Ascending aorta (tissue), 2 donors: Measurements from ENCODE around the gene BHLHE23. TPM values are rescaled to one million over a fixed set of nuclear protein-coding genes. Genes with fewer than 3 reads are reported as not detected.
A peak's percentile ranks its signal among the peaks of the same experiment; 100 is the strongest.

Source experiments
- DNase-seq, 2 donors: peaks; one replicate each; pipeline ENCODE4 v3.0.0-alpha.2; 2019; ENCODE audit warnings: low spot score in 2 of 2
- H3K27ac ChIP-seq, 2 donors: fragments of 200-600 bp; sonication (generic); one replicate each; pipeline ENCODE4 v1.5.1; 2016 to 2017; ENCODE audit warnings: mild to moderate bottlenecking in 1 of 2
- H3K27me3 ChIP-seq: fragments of 200-600 bp; sonication (generic); one replicate; pipeline ENCODE4 v1.5.1; 2017
- H3K36me3 ChIP-seq, 2 donors: fragments of 200-600 bp; sonication (generic); one replicate each; pipeline ENCODE4 v1.5.1; 2016
- H3K4me1 ChIP-seq, 2 donors: fragments of 200-600 bp; sonication (generic); one replicate each; pipeline ENCODE4 v1.5.1; 2016 to 2017; ENCODE audit warnings: mild to moderate bottlenecking in 1 of 2
- H3K4me3 ChIP-seq, 2 donors: fragments of 200-600 bp; sonication (generic); one replicate each; pipeline ENCODE4 v1.5.1; 2016 to 2017; ENCODE audit warnings: mild to moderate bottlenecking in 1 of 2
- H3K9me3 ChIP-seq, 2 donors: fragments of 200-600 bp; sonication (generic); one replicate each; pipeline ENCODE4 v1.5.1; 2016
- intact Hi-C: fragments of 100-400 bp; cut with DNase I; formaldehyde crosslinking; loops from one replicate; pipeline ENCODE4 v1.15.1; 2023
- total RNA-seq: library from RNA; depleted of rRNA; stranded (reverse); fragments of >200 nt; gene quantifications from one replicate; pipeline ENCODE4 v1.1.0, GENCODE V29; 2016
- TF ChIP-seq, protein P1 (sequence below), 3 experiments: fragments of 200-600 bp in 2 of 3; fragments of 450-650 bp in 1 of 3; sonication (generic) in 2 of 3; IDR thresholded peaks; one replicate each; pipeline ENCODE4 v1.5.1; 2016 to 2019; ENCODE audit warnings: antibody characterized with exemption in 3 of 3, mild to moderate bottlenecking in 1 of 3, moderate library complexity in 1 of 3

BHLHE23 gene
- total RNA-seq, 1 donor from 2014 or later, result not detected

DNA sequence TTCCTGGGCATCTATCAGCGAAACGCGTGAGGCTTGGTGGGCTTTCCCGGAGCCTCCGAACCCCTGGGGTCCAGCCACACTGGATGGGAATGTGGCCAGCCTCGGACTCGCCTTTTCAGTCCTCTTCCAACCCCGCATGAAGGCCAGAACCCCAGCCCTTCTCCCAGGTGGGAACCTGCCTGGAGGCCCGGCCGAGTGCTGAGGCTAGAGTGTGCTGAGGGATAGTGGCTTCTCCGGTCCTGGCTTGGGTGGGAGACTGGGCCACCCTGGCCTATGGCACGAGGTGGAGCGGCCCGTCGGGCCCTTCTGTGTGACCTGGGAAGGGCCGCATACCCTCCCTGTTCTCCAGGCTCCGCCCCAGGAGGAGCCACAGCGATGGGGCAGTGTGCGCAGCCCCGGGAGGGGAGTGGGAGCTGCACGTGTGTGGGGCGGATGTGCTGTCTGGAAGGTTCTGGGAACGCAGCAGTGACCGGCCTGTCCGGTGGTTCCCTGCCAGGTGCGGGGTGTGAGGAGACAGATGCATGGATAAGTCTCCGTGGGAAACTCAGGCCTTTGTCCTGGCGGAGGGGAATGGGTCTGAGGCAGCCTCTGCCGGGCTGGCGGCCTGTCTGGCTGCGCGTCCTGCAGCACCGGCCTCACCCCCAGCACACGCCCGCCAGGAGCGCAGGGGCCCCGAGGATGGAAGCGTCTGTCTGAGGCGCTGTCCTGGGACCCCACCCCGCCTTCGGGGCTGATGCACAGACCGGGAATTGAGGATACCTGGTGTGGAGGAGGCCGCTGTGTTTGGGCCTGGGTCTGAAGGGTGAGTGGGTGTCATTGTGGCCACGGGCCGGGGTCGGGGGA is 1.1 kb upstream of the BHLHE23 start:
- Histone ChIP-seq H3K36me3 (no peaks in the 10 kb centered on the region), H3K27me3 (peaks cover 45% of the 10 kb centered on the region), H3K9me3 (peaks cover 0 to 6% of the 10 kb centered on the region in 2 donors), H3K27ac (no peak overlapping the region), H3K4me1 (peaks cover 0 to 6% of the 10 kb centered on the region in 2 donors), H3K4me3 (no peak overlapping the region)
- TF ChIP-seq, protein P1, sequence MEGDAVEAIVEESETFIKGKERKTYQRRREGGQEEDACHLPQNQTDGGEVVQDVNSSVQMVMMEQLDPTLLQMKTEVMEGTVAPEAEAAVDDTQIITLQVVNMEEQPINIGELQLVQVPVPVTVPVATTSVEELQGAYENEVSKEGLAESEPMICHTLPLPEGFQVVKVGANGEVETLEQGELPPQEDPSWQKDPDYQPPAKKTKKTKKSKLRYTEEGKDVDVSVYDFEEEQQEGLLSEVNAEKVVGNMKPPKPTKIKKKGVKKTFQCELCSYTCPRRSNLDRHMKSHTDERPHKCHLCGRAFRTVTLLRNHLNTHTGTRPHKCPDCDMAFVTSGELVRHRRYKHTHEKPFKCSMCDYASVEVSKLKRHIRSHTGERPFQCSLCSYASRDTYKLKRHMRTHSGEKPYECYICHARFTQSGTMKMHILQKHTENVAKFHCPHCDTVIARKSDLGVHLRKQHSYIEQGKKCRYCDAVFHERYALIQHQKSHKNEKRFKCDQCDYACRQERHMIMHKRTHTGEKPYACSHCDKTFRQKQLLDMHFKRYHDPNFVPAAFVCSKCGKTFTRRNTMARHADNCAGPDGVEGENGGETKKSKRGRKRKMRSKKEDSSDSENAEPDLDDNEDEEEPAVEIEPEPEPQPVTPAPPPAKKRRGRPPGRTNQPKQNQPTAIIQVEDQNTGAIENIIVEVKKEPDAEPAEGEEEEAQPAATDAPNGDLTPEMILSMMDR (IDR thresholded peaks at IDR 0.05), result no peak
- DNase-seq, result no peak
- intact Hi-C loops, result no loop called here

DNA sequence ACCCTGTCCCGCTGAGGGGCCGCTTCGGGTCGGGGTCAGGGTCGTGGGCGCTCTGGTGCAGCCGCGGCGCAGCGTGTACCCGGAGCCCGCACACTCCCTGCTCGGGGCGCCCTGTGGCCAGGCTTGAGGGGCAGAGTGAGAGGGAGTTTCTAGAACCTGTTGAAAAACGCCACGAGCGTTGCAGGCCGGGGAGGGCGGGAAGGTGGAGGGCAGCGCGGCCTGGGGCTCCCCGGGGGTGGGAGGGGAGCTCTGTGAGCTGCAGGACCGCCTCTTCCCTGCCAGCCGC is 539 bp upstream of the BHLHE23 start:
- peaks cover 0 to 6% of the 10 kb centered on the region in 2 donors for H3K4me1 ChIP-seq
- intact Hi-C loops, result no loop called here
- no peak overlapping the region for H3K27ac ChIP-seq
- TF ChIP-seq, protein P1 (IDR thresholded peaks at IDR 0.05), result no peak
- peaks cover 45% of the 10 kb centered on the region for H3K27me3 ChIP-seq
- H3K9me3 ChIP-seq, result no peaks in the 10 kb centered on the region
- H3K4me3 ChIP-seq, result peak overlapping the region in 1 of 2 donors; percentile 26
- no peak for DNase-seq
- no peaks in the 10 kb centered on the region for H3K36me3 ChIP-seq

DNA sequence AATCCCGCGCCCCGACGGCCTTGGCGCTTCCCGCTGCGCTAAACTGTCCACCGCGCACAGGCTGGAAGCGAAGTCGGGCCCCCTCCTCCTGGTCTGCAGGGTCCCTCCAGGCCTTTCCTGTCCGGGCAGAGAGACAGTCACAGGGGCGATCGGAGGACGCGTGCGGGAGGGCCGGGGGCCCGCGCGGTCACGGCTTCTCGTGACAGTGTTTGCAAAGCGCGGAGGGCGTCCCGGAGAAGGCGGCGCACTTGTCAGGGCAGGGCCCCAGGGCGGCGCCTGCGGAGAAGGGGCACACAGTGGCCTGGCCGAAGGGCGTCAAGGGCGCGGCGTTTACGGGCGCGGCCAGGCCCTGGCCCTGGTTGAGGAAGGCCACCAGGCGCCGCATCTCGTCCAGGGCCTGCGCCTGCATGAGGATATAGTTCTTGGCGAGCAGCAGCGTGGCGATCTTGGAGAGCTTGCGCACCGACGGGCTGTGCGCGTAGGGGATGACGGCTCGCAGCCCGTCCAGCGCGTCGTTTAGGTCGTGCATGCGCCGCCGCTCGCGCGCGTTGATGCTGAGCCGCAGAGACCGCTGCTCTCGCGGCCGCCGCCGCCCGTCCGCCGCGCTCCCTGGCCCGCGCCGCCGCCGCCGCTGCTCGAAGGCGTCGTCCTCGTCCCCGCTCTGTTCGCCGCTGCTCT is 763 bp downstream of the BHLHE23 start:
- TF ChIP-seq, protein P1 (IDR thresholded peaks at IDR 0.05), result no peak
- Histone ChIP-seq H3K4me1 (peaks cover 0 to 6% of the 10 kb centered on the region in 2 donors), H3K9me3 (no peaks in the 10 kb centered on the region), H3K27me3 (peaks cover 45% of the 10 kb centered on the region), H3K36me3 (no peaks in the 10 kb centered on the region), H3K27ac (no peak overlapping the region), H3K4me3 (peak overlapping the region in 1 of 2 donors; percentile 26)
- intact Hi-C loops, result no loop called here
- no peak for DNase-seq

DNA sequence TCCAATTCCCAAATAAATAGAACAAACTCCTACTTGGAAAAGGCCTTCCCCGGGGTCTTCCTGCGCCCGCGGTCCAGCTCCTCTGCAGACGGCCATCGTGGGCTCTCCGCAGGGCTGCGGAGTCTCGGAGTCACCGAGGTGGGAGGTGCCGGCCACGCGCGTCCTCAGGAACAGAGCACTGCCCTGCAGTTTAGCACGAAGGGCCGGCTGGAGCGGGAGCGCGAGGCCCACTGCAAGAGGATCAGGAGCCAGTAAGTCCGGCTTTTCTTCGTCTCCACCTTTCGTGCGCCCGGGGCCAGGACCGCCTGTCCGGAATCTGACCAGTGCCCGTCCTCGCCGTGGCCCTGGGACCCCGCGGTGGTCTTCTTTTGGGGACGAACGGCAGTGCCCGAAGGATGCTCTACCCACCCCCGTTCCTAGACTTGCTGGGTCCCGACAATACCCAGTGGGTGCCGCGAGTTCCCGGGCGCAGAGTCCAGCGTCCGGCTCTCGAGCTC is 1.4 kb downstream of the BHLHE23 start:
- Histone ChIP-seq H3K9me3 (no peaks in the 10 kb centered on the region), H3K27ac (no peak overlapping the region), H3K27me3 (peaks cover 45% of the 10 kb centered on the region), H3K4me3 (no peak overlapping the region), H3K4me1 (peaks cover 0 to 6% of the 10 kb centered on the region in 2 donors), H3K36me3 (no peaks in the 10 kb centered on the region)
- intact Hi-C loops, result no loop called here
- TF ChIP-seq, protein P1 (IDR thresholded peaks at IDR 0.05), result no peak
- no peak for DNase-seq

DNA sequence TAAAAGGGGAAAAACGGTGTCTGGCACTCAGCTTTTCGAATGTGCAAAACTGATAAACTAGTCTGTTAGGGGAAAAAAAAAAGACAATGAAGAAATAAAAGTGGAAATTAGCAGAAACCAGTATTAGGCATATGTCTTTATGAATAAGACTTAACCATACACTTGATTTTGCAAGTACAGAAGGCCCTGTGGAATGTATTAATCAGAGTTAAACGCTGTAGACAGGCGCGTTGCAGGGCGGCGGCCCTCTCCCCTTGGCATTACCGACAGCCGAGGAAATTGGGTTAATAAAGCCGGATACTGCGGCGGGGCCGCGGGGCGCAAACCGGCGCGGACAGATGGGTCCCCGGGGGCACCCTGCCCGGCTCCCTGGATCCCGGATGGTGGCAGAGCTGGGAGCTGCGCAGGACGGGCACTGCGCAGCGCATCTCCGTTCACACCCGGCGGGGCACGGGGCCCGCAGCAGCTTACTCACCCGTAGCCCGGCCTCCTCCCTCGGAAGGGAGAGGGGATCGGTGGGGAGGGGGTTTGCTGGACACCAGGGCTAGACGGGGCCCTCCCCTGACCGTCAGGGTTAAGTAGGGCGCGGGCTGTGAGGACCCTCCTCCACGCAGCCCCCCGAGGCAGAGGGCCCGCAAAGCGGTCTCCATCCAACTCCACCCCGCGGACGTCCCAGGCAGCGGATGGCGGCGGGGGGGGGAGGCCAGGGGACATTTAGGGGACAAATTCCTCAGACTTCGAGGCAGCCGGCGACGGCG is 2.0 kb downstream of the BHLHE23 start:
- TF ChIP-seq, protein P1 (IDR thresholded peaks at IDR 0.05), result no peak
- H3K4me1 ChIP-seq, result peaks cover 0 to 6% of the 10 kb centered on the region in 2 donors

More for the DNA sequence above, 2.0 kb downstream of the BHLHE23 start:
- Histone ChIP-seq H3K27ac (no peak overlapping the region), H3K4me3 (no peak overlapping the region), H3K9me3 (no peaks in the 10 kb centered on the region), H3K27me3 (peaks cover 45% of the 10 kb centered on the region), H3K36me3 (no peaks in the 10 kb centered on the region)
- intact Hi-C loops, result no loop called here
- DNase-seq, result no peak
